OCI-LY7 (cell line): ENCODE measurements around the gene CHST6.

Source experiments
- EZH2phosphoT487 ChIP-seq: fragments of 200-600 bp; sonication (generic); IDR thresholded peaks from 2 replicates; pipeline ENCODE4 v1.6.1; 2018; ENCODE audit warnings: low read depth, borderline replicate concordance, mild to moderate bottlenecking, mixed run types, antibody characterized with exemption, low read length, moderate library complexity, mixed read lengths
- TF ChIP-seq, protein P1 (sequence below): fragments of 200-600 bp; sonication (generic); conservative IDR thresholded peaks from 2 replicates; pipeline ENCODE4 v1.5.1; 2014; ENCODE audit warnings: mild to moderate bottlenecking, antibody characterized with exemption, low read length, moderate library complexity, mixed read lengths

- TF ChIP-seq, protein P1, sequence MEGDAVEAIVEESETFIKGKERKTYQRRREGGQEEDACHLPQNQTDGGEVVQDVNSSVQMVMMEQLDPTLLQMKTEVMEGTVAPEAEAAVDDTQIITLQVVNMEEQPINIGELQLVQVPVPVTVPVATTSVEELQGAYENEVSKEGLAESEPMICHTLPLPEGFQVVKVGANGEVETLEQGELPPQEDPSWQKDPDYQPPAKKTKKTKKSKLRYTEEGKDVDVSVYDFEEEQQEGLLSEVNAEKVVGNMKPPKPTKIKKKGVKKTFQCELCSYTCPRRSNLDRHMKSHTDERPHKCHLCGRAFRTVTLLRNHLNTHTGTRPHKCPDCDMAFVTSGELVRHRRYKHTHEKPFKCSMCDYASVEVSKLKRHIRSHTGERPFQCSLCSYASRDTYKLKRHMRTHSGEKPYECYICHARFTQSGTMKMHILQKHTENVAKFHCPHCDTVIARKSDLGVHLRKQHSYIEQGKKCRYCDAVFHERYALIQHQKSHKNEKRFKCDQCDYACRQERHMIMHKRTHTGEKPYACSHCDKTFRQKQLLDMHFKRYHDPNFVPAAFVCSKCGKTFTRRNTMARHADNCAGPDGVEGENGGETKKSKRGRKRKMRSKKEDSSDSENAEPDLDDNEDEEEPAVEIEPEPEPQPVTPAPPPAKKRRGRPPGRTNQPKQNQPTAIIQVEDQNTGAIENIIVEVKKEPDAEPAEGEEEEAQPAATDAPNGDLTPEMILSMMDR = no peak
- TF ChIP-seq EZH2phosphoT487 = no peak
These were observed 19.8 kb downstream of the CHST6 start for GRCh38 chr16:75475420-75475847.
